Stimulated activated naive CD4-positive, alpha-beta T cell (primary cell): ENCODE results near the gene HERC2.
"Not testable (repeated sequence)": the region's sequence is repeated elsewhere in the genome, so short reads cannot be mapped to it uniquely, and the experiment has no call there.

Source experiments
- DNase-seq, 6 experiments: peaks; one replicate each; lab custom pipeline; 2025; lab: John Stamatoyannopoulos, UW

HERC2 gene

DNA sequence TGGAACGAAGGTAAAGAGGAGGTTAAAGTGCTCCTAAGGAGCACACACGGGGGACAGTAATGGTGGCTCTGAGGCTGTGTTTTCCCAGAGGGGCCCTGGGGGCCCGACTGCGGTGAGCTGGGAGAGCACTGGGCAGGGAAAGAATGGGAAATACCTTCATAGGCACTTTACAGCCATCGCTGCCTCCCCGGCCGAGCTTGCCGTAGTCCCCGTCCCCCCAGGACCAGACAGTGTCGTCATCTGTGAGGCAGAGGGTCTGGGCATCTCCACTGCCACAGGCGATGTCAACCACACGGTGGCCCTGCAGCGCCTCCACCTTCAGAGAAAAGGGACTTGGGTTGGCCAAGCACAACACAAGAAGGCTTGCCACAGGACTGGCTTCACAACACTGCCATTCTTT is 190.0 kb downstream of the HERC2 start:
- DNase-seq = no peak

DNA sequence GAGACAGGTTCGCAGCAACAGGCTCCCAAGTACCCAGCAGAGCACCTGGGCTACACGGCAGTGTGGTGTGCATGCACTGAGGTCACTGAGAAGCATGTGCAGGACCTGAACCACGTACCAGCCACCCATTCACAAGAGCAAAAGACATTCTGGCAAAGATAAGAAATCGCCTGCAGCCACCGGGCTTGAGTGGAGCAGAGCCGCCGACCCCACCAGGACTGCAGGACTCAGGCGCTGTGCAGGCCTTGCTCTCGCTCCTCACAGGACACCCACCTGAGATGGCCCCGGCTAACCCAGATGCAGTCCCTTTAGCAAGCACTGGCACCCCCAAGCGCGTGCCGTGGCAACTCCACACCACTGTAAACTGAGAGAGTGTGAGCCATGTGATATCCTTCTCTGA is 190.6 kb downstream of the HERC2 start:
- no peak for DNase-seq

DNA sequence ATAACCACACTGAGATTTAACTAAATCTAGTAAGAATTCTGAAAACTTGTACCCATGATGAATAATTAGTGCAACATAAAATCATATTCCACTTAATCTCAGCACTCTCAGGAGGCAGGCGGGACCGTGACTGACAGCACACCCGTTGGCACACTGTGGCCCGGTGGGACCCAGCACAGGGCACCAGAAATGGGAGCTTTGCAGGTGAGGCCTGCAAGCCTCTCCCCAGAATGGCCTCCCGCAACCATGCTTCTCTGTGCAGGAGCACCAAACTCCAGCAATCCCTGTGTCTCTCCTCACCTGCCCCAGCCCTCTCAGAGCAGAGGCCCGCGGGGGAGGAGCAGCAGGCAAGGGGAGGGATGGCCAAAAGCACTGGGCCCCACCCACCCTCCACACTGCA is 191.3 kb downstream of the HERC2 start:
- no peak for DNase-seq

DNA sequence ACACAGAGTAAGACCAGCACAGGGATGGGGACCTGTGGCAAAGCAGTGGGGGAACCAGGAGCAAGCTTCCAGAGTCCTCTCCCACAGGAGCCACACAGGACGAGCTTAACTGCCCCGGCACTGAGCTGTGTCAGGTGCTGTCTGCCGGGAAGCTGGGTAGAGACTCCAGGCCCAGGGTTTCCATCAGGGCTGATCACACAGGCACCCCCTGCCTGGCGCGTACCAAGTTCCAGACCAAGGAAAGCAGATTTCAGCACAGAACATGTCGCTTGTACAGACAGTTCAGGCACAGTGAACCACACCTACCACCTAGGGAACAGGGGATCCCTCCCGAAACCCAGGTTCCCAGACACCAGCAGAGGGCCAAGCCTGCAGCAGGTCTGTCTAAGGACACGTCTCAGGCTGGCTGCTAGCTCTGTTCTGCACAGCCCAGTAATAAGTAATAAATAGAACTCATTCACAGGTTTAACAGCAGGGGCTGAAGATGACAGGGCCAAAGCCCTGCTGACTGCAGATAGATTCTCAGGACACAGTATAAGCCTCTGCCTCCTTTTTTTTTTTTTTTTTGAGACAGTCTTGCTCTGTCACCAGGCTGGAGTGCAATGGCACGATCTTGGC is 192.6 kb downstream of the HERC2 start:
- DNase-seq = no peak

DNA sequence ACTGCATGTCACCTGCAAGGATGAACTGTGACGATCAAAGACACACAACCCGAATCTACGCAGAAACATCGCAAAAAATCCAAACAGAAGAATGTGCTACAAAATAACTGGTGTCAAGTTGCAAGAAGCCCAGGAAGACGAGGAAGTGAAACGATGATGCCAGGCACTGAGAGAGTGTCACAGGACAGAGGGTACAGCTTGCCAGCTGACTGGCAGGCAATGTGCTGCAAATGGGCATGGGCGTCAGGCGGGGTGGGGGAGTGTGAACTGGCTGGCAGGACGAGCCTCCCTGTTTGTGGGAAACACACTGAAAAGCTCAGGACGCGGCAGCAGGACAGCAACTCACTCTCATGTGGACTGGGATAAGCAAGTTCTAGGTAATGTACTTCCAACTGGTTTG is 193.9 kb downstream of the HERC2 start:
- DNase-seq = no peak

DNA sequence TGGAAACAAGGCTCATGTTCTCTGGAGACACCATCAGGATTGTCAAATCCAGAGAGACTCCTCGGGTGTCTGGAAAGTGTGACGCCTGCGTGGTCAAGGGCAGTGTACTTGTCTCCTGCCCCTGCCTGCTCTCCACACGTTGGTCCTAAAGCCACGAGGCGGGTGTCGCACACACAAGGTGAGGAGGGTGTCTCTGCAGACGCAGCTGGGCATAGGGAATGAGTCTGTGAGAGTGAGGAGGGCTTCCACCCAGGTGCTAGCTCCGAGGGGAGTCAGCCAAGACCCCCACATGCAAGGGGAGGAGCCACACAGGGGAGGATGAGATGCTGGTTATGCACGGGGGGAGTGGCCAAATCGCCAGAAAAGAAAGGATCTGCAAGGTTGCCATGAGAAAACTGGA is 194.9 kb downstream of the HERC2 start:
- DNase-seq = no peak

DNA sequence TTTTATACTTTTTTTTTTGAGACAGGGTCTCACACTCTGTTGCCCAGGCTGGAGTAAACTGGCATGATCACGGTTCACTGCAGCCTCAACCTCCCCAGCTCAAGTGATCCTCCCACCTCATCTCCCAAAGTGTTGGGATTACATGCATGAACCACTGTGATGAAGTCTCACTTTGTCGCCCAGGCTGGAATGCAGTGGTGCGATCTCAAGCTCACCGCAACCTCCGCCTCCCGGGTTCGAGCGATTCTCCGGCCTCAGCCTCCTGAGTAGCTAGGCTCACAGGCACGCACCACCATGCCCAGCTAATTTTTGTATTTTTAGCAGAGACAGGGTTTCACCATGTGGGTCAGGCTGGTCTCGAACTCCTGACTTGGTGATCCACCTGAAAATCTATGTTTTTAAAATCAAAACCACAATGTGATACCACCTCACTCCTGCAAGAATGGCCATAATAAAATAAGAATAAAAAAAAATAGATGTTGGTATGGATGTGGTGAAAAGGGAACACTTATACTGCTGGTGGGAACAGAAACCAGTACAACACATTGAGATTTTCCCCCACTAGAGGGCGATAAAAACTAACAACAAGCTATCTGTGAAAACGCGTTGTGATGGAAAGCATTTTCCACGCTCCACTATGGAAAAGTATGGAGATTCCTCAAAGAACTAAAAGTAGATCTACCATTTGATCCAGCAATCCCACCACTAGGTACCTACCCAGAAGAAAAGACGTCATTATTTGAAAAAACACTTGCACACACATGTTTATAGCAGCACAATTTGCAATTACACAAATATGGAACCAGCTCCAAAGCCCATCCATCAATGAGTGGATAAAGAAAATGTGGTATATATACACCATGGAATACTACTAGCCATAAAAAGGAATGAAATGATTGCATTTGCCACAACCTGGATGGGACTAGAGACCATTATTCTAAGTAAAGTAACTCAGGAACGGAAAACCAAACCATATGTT is 196.0 kb downstream of the HERC2 start:
- peak in 2 of 6 experiments; percentile 46 to 54 for DNase-seq

DNA sequence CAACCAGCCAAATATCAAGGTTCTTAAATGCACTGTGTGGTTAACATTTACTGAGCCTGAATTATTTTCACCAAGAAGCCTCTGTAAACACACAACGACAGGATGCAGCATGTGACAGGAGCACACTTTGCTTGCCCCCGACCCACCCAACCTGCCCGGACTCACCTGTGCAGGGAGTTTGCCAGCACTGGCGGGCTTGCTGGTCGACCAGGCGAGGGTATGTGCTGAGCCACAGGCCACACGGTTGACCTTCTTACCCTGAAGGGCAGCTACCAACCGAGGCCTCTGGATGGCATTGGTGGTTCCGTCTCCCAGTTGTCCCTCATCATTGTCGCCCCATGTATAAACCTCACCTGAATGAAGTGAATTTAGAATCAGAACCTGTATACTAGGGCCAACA is 197.1 kb downstream of the HERC2 start:
- DNase-seq = no peak

DNA sequence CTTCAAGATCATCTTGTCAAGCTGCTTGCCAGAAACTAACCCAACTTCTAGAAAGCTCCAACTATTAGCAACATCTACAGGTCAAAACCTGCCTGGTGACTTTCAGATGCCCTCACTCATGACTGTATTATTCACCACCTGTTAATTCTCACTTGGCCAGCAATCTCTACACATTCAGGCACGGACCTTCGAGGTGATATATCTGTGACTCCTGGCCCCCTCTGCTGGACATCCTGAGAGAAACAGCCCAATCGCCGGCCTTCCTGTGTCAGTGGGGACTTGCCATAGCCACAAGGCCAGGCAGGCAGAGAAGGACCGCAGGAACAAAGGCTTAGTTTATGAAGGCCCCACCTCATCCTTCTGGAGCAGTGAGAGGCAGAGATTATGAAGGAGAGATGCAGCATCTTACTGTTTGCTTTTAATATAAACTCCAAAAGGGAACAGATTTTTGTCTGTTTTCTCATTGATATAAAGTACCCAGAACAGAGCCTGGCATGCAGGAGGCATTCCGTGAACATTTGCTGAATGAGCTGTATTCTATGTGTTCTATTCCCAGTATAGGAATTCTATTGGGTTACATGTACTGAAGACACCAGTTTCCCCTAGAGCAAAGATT is 198.5 kb downstream of the HERC2 start:
- DNase-seq = peak in 2 of 6 experiments; percentile 24 to 28

DNA sequence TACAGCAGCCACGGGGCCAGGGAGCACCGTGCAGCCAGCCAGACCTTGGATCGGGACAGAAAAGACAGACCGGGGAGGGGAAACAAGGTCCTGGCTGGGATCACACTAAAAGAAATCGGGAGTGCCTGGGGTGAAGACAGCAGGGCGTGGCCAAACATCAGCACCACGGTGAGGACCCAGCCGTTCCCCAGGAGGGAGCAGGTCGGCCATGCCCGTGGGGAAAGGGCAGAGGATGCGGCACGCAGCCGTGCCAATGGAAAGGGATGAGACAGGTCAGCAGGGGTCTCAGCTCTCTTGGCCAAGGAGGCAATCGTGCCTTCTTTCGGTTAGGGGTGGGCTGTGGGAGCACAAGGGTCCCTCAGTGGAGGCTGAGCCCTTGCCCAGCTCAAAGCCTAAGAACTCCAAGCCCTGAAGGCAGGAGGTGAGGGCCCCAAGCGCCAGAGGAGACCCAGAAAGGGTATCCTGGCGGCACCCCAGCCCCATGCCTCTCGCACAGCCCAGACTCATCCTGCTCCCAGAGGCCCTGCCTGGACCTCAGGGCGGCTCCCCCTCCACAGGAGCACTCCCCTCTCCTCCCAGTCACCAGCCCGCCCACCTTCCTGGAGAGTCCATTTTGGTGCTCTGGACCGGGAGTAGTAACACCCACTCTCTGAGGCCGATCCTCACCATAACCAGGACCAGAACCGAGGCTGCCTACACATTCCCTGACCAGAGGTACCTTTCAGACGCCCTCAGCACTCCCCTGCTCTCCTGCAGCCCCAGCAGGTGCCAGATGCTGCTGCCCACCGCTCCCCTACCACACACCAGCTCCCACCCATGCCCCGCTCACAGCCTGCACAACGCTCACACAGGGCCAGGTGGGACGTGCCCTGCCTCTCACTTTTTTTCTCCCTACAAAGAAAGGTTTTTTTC is 199.7 kb downstream of the HERC2 start:
- no peak for DNase-seq

DNA sequence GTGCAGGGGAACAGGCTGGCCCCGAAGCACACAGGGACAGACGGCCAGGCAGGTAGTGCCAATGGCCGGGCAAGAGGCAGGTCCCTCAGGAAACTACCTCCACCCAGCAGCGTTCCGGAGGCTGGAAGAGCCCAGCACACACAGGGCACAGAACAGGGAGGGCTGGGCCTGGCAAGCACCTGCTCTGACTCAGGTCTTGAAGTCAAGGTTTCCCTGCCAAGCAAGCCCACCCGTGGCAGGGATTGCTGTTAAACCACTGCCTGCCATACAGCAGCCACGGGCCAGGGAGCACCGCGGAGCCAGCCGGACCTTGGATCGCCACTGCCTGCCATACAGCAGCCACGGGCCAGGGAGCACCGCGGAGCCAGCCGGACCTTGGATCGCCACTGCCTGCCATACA is 200.4 kb downstream of the HERC2 start:
- not testable (repeated sequence) for DNase-seq

DNA sequence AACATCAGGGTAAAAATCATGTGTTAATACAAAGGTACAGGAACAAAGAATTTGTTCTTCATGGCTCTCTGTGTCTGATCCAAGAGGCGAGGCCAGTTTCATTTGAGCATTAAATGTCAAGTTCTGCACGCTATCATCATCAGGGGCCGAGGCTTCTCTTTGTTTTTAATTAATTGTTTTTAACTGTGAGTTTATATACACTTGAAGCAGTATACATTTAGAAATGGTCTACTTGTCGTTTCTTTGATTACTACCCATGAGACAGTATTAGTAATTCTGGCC is 201.7 kb downstream of the HERC2 start:
- DNase-seq = no peak

DNA sequence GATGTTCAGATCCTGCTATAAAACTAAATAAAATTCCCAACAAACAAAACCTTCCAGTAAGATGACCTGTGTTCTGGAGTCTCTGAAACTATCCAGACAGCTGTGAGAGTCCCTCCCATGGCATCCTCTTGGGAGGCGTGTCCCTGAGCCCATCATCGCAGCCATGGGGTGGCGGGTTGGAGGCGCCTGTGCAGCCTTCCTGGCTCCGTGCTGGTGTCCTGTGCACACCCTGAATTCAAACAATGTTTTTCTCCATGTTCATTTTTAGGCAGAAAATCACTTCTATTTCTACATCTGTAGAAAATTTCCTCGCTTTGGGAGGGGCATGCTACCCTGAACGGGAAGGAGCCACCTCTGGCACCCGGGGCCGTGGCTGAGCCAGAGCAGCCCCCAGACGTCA is 203.4 kb downstream of the HERC2 start:
- DNase-seq = no peak

DNA sequence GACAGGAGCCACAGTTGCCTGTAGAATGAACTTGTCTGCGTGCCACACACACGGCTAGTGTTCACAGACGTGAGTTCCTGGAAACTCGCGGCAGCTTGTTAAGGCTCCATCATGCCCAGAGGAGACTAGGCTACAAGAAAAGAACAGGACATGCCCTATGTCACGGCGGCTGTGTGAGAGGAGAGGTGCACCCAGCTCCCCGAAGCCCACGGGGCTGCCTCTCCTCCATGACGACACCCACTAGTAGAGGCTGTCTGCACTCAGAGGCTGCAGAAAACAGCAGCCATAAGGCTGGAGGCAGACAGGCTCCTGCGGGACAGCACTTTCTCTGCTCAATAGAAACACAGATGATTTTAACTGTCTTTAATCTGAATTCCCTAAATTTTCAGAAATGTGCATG is 203.9 kb downstream of the HERC2 start:
- DNase-seq = no peak

DNA sequence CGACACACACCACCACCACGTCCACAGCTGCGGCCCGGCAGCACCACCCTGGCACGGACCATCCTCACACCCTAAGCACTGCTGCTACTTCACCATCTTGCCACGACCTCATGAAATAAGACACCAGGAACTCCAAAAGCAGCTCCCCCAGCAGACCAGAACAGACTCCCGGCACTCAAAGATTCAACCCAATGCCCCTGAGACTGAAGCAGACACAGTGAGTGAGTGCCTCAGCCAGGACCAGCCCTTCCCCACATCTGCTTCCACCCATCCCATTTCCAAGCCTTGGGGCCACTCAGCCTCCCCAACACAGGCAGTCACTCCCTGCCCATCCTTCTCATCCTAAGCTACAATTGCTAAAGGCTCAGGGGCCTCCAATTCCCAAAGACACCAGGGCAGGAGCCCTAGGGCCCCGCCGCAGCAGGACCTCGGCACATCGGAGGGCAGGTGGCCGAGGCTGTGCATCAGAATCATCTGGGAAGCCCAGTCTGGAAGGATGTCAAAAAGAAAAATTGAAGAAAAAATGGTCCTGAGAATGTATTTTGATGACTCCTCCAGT is 204.5 kb downstream of the HERC2 start:
- DNase-seq = no peak

DNA sequence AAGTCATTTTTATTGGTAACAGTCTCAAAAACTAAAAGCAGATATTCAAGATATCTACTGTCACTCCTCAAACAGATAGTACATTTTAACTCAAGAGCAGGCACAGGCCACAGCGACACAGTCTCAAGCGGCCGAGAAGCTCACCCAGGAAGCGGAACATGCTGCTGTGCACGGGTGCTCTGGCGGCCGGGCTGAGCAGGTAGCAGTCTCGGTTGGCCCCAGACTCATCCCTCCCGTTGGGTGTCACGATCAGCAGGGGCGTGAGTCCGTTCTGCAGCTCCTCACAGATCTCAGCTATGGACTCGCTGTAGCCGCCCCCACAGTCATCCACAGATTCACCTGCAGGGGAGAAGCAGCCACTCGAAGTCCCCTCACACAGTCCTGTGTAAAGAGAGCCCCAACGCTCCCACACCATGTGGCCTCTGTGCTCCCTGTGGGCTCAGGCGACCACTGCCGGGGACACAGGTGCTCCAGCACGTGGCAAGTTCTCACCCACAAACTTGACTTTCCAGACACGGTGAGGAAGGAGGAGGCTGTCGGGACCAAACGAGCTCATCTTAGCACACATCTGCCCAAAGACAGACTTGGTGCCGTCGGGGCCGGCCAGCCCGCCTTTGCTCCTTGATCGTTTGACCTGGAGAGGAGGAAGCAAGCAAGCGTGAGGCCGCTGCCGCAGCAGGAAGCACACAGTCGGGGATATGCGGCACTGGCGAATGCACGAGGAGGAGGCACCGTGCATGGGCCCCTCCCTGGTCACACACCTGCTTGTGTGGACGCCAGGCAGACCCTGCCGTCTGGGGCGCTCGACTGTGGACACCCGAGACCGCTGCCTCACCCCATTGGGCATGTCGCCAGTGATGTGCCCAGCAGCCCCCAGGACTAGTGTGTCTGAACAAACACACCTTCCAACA is 205.2 kb downstream of the HERC2 start:
- no peak for DNase-seq

DNA sequence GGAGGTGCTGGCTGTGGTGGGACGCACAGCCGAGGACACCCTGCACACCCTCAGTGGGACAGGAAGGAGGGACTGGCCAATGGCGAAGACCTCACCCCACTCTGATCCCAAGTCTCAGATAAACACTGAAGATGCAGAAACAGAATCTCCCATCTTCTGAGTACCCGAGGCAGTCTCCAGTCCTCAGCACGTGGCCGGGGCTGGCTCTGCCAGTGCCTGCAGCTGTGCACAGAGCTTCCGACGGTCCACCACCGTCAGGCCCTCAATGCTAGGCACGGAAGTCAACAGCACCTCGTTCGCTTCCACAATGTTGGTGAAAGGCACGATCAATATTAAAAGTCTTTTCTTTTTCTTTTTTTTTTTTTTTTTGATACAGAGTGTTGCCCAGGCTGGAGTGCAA is 206.1 kb downstream of the HERC2 start:
- no peak for DNase-seq

DNA sequence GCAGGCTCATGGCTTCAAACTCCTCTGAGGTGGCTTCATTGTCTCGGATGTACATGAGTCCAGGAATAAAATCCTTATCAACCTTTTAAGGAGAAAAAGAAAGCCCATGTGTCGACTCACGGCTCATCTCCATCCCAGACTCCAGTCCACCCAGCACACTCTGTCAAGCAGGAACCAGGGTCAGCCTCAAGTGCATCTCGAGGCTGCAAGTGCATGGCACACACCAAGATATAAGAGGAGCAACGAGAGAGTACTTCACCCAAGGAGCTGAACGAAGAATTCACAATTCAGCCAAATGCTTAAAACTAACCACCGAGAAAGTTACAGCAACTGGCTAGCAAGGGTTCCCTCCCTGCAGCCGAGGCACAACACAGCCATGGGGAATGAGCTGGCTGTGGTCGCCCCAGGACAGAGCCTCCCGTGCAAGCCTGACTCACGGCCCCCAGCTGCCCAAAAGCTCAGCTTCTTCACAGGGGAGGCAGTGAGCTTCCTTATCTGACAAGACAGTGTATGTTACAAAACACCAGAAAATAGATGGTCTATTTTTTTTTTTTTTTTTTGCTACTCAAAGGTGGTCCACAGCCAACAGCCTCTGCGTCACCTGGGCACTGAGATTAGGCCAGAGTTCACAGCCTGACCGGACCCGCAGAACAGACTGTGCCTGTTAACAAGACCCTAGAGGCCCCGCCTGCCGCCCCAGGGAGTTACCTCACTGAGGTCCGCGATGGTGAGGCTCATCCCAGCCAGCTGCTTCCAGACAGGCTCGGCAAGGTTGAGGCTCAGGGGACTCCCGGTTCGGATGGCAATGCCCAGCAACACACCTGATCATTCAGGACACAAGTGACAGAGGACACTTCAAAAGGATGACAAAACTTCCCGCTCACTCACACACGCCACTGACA is 207.0 kb downstream of the HERC2 start:
- no peak for DNase-seq

DNA sequence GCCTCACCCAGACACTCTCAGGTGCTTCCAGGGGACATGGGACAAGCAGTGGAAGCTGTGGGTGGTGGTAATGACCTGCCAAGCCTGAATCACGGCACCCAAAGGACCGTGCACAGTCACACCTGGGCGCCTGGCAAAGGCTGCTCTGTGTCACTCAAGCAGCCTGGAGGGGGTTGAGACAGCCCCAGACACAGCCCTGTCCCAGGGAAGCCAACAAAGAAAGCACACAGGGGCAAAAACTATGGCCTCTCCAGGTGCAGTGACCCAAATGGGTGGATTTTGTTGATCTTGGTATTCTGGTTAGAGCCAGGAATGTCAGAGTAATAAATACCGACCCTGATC is 207.9 kb downstream of the HERC2 start:
- DNase-seq = no peak
